Activated T-cell treated with anti-CD3 and anti-CD28 coated beads, Interleukin-2, amount 50 U/mL, for 72 hours (primary cell): ENCODE data around the gene KRT13. TPM values are rescaled to one million over a fixed set of nuclear protein-coding genes. Genes with fewer than 3 reads are reported as not detected.

Experiments
- ATAC-seq, 2 donors: fragments of 150-1000 bp; cut with Tn5 transposase; replicated peaks in 1 of 2; 2 replicates each; pipeline ENCODE4 v1.10.0; 2021; ENCODE audit warnings: moderate library complexity in 2 of 2, mild to moderate bottlenecking in 1 of 2
- DNase-seq, 2 donors: peaks; one replicate each; pipeline ENCODE4 v3.0.0; 2021 to 2022; ENCODE audit warnings: mixed read lengths in 1 of 2
- H3K27ac Mint-ChIP-seq: one replicate; pipeline ENCODE4 v1.8.0; 2022; ENCODE audit warnings: mild to moderate bottlenecking, moderate library complexity, mixed read lengths
- H3K27me3 Mint-ChIP-seq: one replicate; pipeline ENCODE4 v1.8.0; 2022; ENCODE audit warnings: low read depth, mixed read lengths
- H3K36me3 Mint-ChIP-seq, 2 donors: one replicate each; pipeline ENCODE4 v1.8.0; 2022; ENCODE audit warnings: mixed read lengths in 2 of 2, mild to moderate bottlenecking in 1 of 2; ENCODE audit not compliant: insufficient read depth in 2 of 2
- H3K4me1 Mint-ChIP-seq: one replicate; pipeline ENCODE4 v1.8.0; 2022; ENCODE audit warnings: low read depth, mixed read lengths
- H3K4me3 Mint-ChIP-seq, 2 donors: one replicate each; pipeline ENCODE4 v1.8.0; 2022; ENCODE audit warnings: mild to moderate bottlenecking in 2 of 2, mixed read lengths in 2 of 2, moderate library complexity in 2 of 2
- H3K9me3 Mint-ChIP-seq, 2 donors: one replicate each; pipeline ENCODE4 v1.8.0; 2022; ENCODE audit warnings: mixed read lengths in 2 of 2
- total RNA-seq, 2 donors: library from RNA; stranded (reverse); gene quantifications; one replicate each; pipeline ENCODE4 v1.2.3, GENCODE V29; 2022

The KRT13 gene
- total RNA-seq, 2 donors from 2014 or later = not detected

DNA sequence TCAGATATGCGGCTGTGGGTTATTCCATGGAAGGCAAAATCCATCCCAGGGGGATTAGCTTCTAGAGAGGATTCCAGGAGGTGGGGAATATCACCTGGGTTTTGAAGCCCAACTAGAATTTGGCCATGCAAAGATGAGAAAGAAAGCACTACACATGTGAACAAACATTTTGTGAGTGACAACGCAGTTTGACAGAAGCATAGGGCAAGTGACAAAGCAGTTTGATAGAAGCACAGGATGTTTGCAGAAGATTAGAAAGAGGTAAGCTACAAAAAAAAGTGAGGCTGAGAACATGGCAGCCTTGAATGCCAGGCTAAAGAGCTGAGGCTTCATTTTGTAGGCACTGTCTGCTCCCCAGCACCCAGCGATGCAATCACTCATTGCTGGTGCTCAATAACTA is 52.3 kb downstream of the KRT13 start:
- DNase-seq = no peak
- no peaks in the 10 kb centered on the region for H3K36me3 Mint-ChIP-seq
- H3K27ac Mint-ChIP-seq = no peak overlapping the region
- H3K4me1 Mint-ChIP-seq = no peaks in the 10 kb centered on the region
- H3K27me3 Mint-ChIP-seq = no peaks in the 10 kb centered on the region
- peaks cover 0 to 2% of the 10 kb centered on the region in 2 donors for H3K9me3 Mint-ChIP-seq
- no peak overlapping the region for H3K4me3 Mint-ChIP-seq
- ATAC-seq = no peak

DNA sequence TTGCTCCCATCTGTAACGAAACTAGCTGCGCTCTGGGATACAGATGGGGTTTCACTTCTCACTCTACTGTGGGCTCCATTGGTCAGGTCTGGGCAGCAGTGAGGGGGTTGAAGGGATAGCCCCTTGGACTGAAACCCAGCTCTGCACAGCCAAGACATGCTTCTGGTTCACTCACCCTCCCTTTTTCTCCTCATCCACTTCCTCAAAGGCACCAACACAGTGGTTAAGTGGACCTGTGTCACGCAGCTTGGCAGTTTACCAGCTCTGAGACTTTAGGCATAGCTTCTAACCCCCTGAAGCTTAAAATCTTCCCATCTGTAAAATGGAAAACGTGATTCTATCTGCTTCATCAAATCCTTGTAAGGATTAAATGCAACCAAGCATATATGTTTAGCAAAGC is 53.1 kb downstream of the KRT13 start:
- Mint-ChIP-seq H3K4me1 (no peaks in the 10 kb centered on the region), H3K9me3 (peaks cover 0 to 2% of the 10 kb centered on the region in 2 donors), H3K27ac (no peak overlapping the region), H3K36me3 (no peaks in the 10 kb centered on the region), H3K4me3 (no peak overlapping the region), H3K27me3 (no peaks in the 10 kb centered on the region)
- ATAC-seq (no peak), DNase-seq (no peak)

DNA sequence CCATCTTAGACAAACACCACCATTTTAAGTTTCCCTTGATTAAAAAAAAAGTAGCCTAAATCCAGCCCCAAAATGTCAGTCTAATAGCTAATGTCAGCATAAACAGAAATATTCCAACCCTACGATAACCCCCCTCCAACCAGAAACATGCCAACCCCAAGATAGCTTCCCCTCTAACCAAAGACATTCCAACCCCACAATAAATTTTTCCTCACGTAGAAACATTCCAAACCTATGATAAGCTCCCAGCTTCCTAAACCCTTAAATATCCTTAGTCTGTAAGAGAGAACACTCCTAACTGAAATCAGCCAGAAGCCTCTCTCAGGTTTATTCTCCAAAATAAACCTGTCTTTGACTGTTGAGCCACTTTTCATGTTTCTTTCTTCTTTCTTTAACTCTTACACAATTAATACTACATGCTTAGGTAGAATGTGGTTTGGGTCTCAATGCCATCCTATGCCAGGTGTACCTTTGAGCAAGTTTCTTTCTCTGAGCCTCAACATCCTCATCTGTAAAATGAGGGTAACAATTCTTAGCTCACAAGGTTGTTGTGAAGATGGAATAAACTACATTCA is 54.2 kb downstream of the KRT13 start:
- ATAC-seq (no peak), DNase-seq (no peak)
- Mint-ChIP-seq H3K27me3 (no peaks in the 10 kb centered on the region), H3K4me1 (no peaks in the 10 kb centered on the region), H3K4me3 (no peak overlapping the region), H3K36me3 (no peaks in the 10 kb centered on the region), H3K9me3 (peaks cover 0 to 2% of the 10 kb centered on the region in 2 donors), H3K27ac (no peak overlapping the region)

Other genes with a start within 250 kb of the KRT13 start
- not detected for gene KRTAP9-6, start 240.2 kb downstream of the KRT13 start, total RNA-seq
- not detected for gene KRTAP9-7, start 229.9 kb downstream of the KRT13 start, total RNA-seq
- gene KRTAP29-1, start 202.8 kb downstream of the KRT13 start, total RNA-seq = not detected
- gene KRTAP16-1, start 196.3 kb downstream of the KRT13 start, total RNA-seq = not detected
- gene KRTAP17-1, start 189.9 kb downstream of the KRT13 start, total RNA-seq = not detected
- not detected for gene KRT33A, start 154.8 kb downstream of the KRT13 start, total RNA-seq
- gene KRT33B, start 135.8 kb downstream of the KRT13 start, total RNA-seq = not detected
- not detected for gene KRT34, start 123.3 kb downstream of the KRT13 start, total RNA-seq
- not detected for gene KRT31, start 108.0 kb downstream of the KRT13 start, total RNA-seq
- gene KRT37, start 81.0 kb downstream of the KRT13 start, total RNA-seq = not detected
- gene KRT38, start 64.6 kb downstream of the KRT13 start, total RNA-seq = not detected
- gene KRT32, start 38.2 kb downstream of the KRT13 start, total RNA-seq = not detected
- gene KRT35, start 24.5 kb downstream of the KRT13 start, total RNA-seq = not detected
- not detected for gene KRT36, start 15.7 kb downstream of the KRT13 start, total RNA-seq
- gene KRT15, start 13.3 kb upstream of the KRT13 start, total RNA-seq = not detected
- not detected for gene KRT19, start 22.7 kb upstream of the KRT13 start, total RNA-seq
- gene KRT9, start 66.4 kb upstream of the KRT13 start, total RNA-seq = not detected
- gene KRT14, start 81.3 kb upstream of the KRT13 start, total RNA-seq = not detected
- not detected for gene KRT16, start 107.2 kb upstream of the KRT13 start, total RNA-seq
- gene KRT17, start 119.0 kb upstream of the KRT13 start, total RNA-seq = under 1 TPM in 1 of 2 donors, not detected in 1; 0.63 TPM
- gene EIF1, start 183.3 kb upstream of the KRT13 start, total RNA-seq = 1,000 to 10,000 TPM; 2,404 to 2,458 TPM
- gene GAST, start 206.7 kb upstream of the KRT13 start, total RNA-seq = not detected
- under 1 TPM; 0.17 to 0.21 TPM for gene HAP1, start 229.0 kb upstream of the KRT13 start, total RNA-seq